ENCODE measurements around the gene TXNDC12.

- peak; percentile 37 for TF ChIP-seq POLR2A (IDR thresholded peaks at IDR 0.05; ENCODE audit: extremely low read depth, insufficient read length)
- TF ChIP-seq CTCF (IDR thresholded peaks at IDR 0.05; ENCODE audit: low read depth, low read length): no peak
- TF ChIP-seq MYC (IDR thresholded peaks at IDR 0.05; ENCODE audit: low read depth, low read length): peak; percentile 75
- TF ChIP-seq, protein P1, sequence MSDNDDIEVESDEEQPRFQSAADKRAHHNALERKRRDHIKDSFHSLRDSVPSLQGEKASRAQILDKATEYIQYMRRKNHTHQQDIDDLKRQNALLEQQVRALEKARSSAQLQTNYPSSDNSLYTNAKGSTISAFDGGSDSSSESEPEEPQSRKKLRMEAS (IDR thresholded peaks at IDR 0.05; ENCODE audit: low read depth, low read length): peak; percentile 71
Measured at GRCh38 chr1:52032785-52033131, 22.2 kb downstream of the TXNDC12 start.
